ENCODE data around the gene OR2AK2. TPM values are rescaled to one million over a fixed set of nuclear protein-coding genes. Genes with fewer than 3 reads are reported as not detected.
A peak's percentile ranks its signal among the peaks of the same experiment; 100 is the strongest.

Gene OR2AK2
- polyA plus RNA-seq (2013, experiment 1 of 2) = not detected
- not detected for polyA plus RNA-seq (2013, experiment 2 of 2)

- Histone ChIP-seq H2AK5ac (ENCODE audit: low read length) (no peak within 1 kb of the TSS), H3K27me3 (ENCODE audit: insufficient read depth, low read length, poor library complexity) (no peaks in the 10 kb centered on the region), H2BK120ac (ENCODE audit: low read depth, low read length) (no peak within 1 kb of the TSS), H3K4me1 (ENCODE audit: control insufficient read depth, low read depth, low read length) (no peaks in the 10 kb centered on the region), H3K79me2 (ENCODE audit: control insufficient read depth, insufficient read depth, low read length) (no peaks in the 10 kb centered on the region), H2BK5ac (ENCODE audit: low read length) (no peak within 1 kb of the TSS), H3K79me1 (ENCODE audit: low read length) (no peaks in the 10 kb centered on the region), H2BK15ac (replicated peaks; ENCODE audit: low read depth) (no peak within 1 kb of the TSS), H3K56ac (ENCODE audit: low read length) (no peak within 1 kb of the TSS), H3K4me3 (ENCODE audit: low read length) (no peak within 1 kb of the TSS), H3K27ac (ENCODE audit: low read depth, low read length) (no peak within 1 kb of the TSS), H4K8ac (ENCODE audit: low read depth, low read length) (no peak within 1 kb of the TSS), H3K4ac (ENCODE audit: low read depth, low read length) (no peak within 1 kb of the TSS), H3K9ac (ENCODE audit: low read length) (no peak within 1 kb of the TSS), H3K4me2 (ENCODE audit: low read length) (no peak within 1 kb of the TSS), H4K5ac (ENCODE audit: low read length) (no peak within 1 kb of the TSS), H3K23ac (ENCODE audit: low read length) (no peak within 1 kb of the TSS), H3K36me3 (ENCODE audit: control insufficient read depth, insufficient read depth, low read length) (no peaks in the 10 kb centered on the region), H3K18ac (ENCODE audit: low read length) (no peak within 1 kb of the TSS)
- no CpG with 5 or more reads among the region's 2 CpGs for WGBS (ENCODE audit: extremely low coverage, insufficient coverage, low lambda C conversion rate)
- no peak for DNase-seq
Observed at GRCh38 chr1:247964933-247965332, at the start of gene OR2AK2. Gene OR2AK2 (plus strand): TSS chr1:247965233. CDS start chr1:247965377, 144 bp downstream.

GRCh38 chr1:247919952-247920351 lies 45.1 kb upstream of the OR2AK2 start, which contains the start of gene OR2T8:
Gene OR2T8 (plus strand): TSS chr1:247920252. CDS start chr1:247921018, 766 bp downstream.
- Histone ChIP-seq H3K27me3 (ENCODE audit: insufficient read depth, low read length, poor library complexity) (no peaks in the 10 kb centered on the region), H4K5ac (ENCODE audit: low read length) (no peak within 1 kb of the TSS), H3K79me2 (ENCODE audit: control insufficient read depth, insufficient read depth, low read length) (no peaks in the 10 kb centered on the region), H3K27ac (ENCODE audit: low read depth, low read length) (no peak within 1 kb of the TSS), H3K9ac (ENCODE audit: low read length) (no peak within 1 kb of the TSS), H3K4ac (ENCODE audit: low read depth, low read length) (no peak within 1 kb of the TSS), H3K23ac (ENCODE audit: low read length) (no peak within 1 kb of the TSS), H4K8ac (ENCODE audit: low read depth, low read length) (no peak within 1 kb of the TSS), H3K4me1 (ENCODE audit: control insufficient read depth, low read depth, low read length) (no peaks in the 10 kb centered on the region), H2BK15ac (replicated peaks; ENCODE audit: low read depth) (no peak within 1 kb of the TSS), H3K4me2 (ENCODE audit: low read length) (no peak within 1 kb of the TSS), H3K4me3 (ENCODE audit: low read length) (no peak within 1 kb of the TSS), H3K36me3 (ENCODE audit: control insufficient read depth, insufficient read depth, low read length) (no peaks in the 10 kb centered on the region), H2BK5ac (ENCODE audit: low read length) (no peak within 1 kb of the TSS), H2BK120ac (ENCODE audit: low read depth, low read length) (no peak within 1 kb of the TSS), H3K18ac (ENCODE audit: low read length) (no peak within 1 kb of the TSS), H3K79me1 (ENCODE audit: low read length) (no peaks in the 10 kb centered on the region), H2AK5ac (ENCODE audit: low read length) (no peak within 1 kb of the TSS), H3K56ac (ENCODE audit: low read length) (no peak within 1 kb of the TSS)
- DNase-seq = no peak
- no CpG with 5 or more reads among the region's 2 CpGs for WGBS (ENCODE audit: extremely low coverage, insufficient coverage, low lambda C conversion rate)

- Histone ChIP-seq H3K4me2 (ENCODE audit: low read length) (no peak overlapping the region), H3K27ac (ENCODE audit: low read depth, low read length) (no peak overlapping the region), H3K9ac (ENCODE audit: low read length) (no peak overlapping the region), H3K56ac (ENCODE audit: low read length) (no peak overlapping the region), H3K79me1 (ENCODE audit: low read length) (no peaks in the 10 kb centered on the region), H3K79me2 (ENCODE audit: control insufficient read depth, insufficient read depth, low read length) (no peaks in the 10 kb centered on the region), H3K4me3 (ENCODE audit: low read length) (no peak overlapping the region), H4K5ac (ENCODE audit: low read length) (no peak overlapping the region), H3K18ac (ENCODE audit: low read length) (no peak overlapping the region), H3K23ac (ENCODE audit: low read length) (no peak overlapping the region), H3K4ac (ENCODE audit: low read depth, low read length) (no peak overlapping the region), H2AK5ac (ENCODE audit: low read length) (no peak overlapping the region), H3K27me3 (ENCODE audit: insufficient read depth, low read length, poor library complexity) (no peaks in the 10 kb centered on the region), H4K8ac (ENCODE audit: low read depth, low read length) (no peak overlapping the region), H3K4me1 (ENCODE audit: control insufficient read depth, low read depth, low read length) (no peaks in the 10 kb centered on the region), H3K36me3 (ENCODE audit: control insufficient read depth, insufficient read depth, low read length) (no peaks in the 10 kb centered on the region), H2BK120ac (ENCODE audit: low read depth, low read length) (no peak overlapping the region), H2BK15ac (replicated peaks; ENCODE audit: low read depth) (no peak overlapping the region), H2BK5ac (ENCODE audit: low read length) (no peak overlapping the region)
- no CpG with 5 or more reads among the region's 3 CpGs for WGBS (ENCODE audit: extremely low coverage, insufficient coverage, low lambda C conversion rate)
- DNase-seq = peak; percentile 14
Observed at GRCh38 chr1:247923941-247924340, 41.1 kb upstream of the OR2AK2 start.

GRCh38 chr1:247924868-247925267 lies 40.2 kb upstream of the OR2AK2 start, which contains the start of gene OR2AJ1:
Gene OR2AJ1 (plus strand): TSS chr1:247924889. CDS start chr1:247933769, 8,880 bp downstream.
- Histone ChIP-seq H3K9ac (ENCODE audit: low read length) (no peak within 1 kb of the TSS), H3K18ac (ENCODE audit: low read length) (no peak within 1 kb of the TSS), H4K8ac (ENCODE audit: low read depth, low read length) (no peak within 1 kb of the TSS), H4K5ac (ENCODE audit: low read length) (no peak within 1 kb of the TSS), H3K79me1 (ENCODE audit: low read length) (no peaks in the 10 kb centered on the region), H3K56ac (ENCODE audit: low read length) (no peak within 1 kb of the TSS), H2AK5ac (ENCODE audit: low read length) (no peak within 1 kb of the TSS), H2BK15ac (replicated peaks; ENCODE audit: low read depth) (no peak within 1 kb of the TSS), H3K4me1 (ENCODE audit: control insufficient read depth, low read depth, low read length) (no peaks in the 10 kb centered on the region), H2BK5ac (ENCODE audit: low read length) (no peak within 1 kb of the TSS), H3K79me2 (ENCODE audit: control insufficient read depth, insufficient read depth, low read length) (no peaks in the 10 kb centered on the region), H3K4me3 (ENCODE audit: low read length) (no peak within 1 kb of the TSS), H2BK120ac (ENCODE audit: low read depth, low read length) (no peak within 1 kb of the TSS), H3K4me2 (ENCODE audit: low read length) (no peak within 1 kb of the TSS), H3K23ac (ENCODE audit: low read length) (no peak within 1 kb of the TSS), H3K36me3 (ENCODE audit: control insufficient read depth, insufficient read depth, low read length) (no peaks in the 10 kb centered on the region), H3K27me3 (ENCODE audit: insufficient read depth, low read length, poor library complexity) (no peaks in the 10 kb centered on the region), H3K27ac (ENCODE audit: low read depth, low read length) (no peak within 1 kb of the TSS), H3K4ac (ENCODE audit: low read depth, low read length) (no peak within 1 kb of the TSS)
- no peak for DNase-seq
- WGBS (ENCODE audit: extremely low coverage, insufficient coverage, low lambda C conversion rate) = no CpG with 5 or more reads among the region's 9 CpGs

GRCh38 chr1:247933989-247934388 lies 31.0 kb upstream of the OR2AK2 start:
- H4K5ac ChIP-seq (ENCODE audit: low read length) = no peak overlapping the region
- WGBS (ENCODE audit: extremely low coverage, insufficient coverage, low lambda C conversion rate) = no CpG with 5 or more reads among the region's 8 CpGs

GRCh38 chr1:247935781-247936180 lies 29.3 kb upstream of the OR2AK2 start:
- H2BK15ac ChIP-seq (replicated peaks; ENCODE audit: low read depth) = no peak overlapping the region
- no peak overlapping the region for H3K9ac ChIP-seq (ENCODE audit: low read length)
- no peak overlapping the region for H3K4me2 ChIP-seq (ENCODE audit: low read length)
- no peaks in the 10 kb centered on the region for H3K4me1 ChIP-seq (ENCODE audit: control insufficient read depth, low read depth, low read length)
- H3K56ac ChIP-seq (ENCODE audit: low read length) = no peak overlapping the region
- H3K4me3 ChIP-seq (ENCODE audit: low read length) = no peak overlapping the region
- no peak overlapping the region for H3K18ac ChIP-seq (ENCODE audit: low read length)
- DNase-seq = no peak
- no peaks in the 10 kb centered on the region for H3K79me2 ChIP-seq (ENCODE audit: control insufficient read depth, insufficient read depth, low read length)
- no peaks in the 10 kb centered on the region for H3K36me3 ChIP-seq (ENCODE audit: control insufficient read depth, insufficient read depth, low read length)
- no CpG with 5 or more reads among the region's 9 CpGs for WGBS (ENCODE audit: extremely low coverage, insufficient coverage, low lambda C conversion rate)
- H3K27me3 ChIP-seq (ENCODE audit: insufficient read depth, low read length, poor library complexity) = no peaks in the 10 kb centered on the region
- no peak overlapping the region for H2BK5ac ChIP-seq (ENCODE audit: low read length)
- no peak overlapping the region for H4K8ac ChIP-seq (ENCODE audit: low read depth, low read length)
- no peak overlapping the region for H3K23ac ChIP-seq (ENCODE audit: low read length)
- no peak overlapping the region for H4K5ac ChIP-seq (ENCODE audit: low read length)
- H3K79me1 ChIP-seq (ENCODE audit: low read length) = no peaks in the 10 kb centered on the region
- no peak overlapping the region for H2AK5ac ChIP-seq (ENCODE audit: low read length)
- no peak overlapping the region for H3K4ac ChIP-seq (ENCODE audit: low read depth, low read length)
- no peak overlapping the region for H2BK120ac ChIP-seq (ENCODE audit: low read depth, low read length)
- no peak overlapping the region for H3K27ac ChIP-seq (ENCODE audit: low read depth, low read length)

More at GRCh38 chr1:247933989-247934388, 31.0 kb upstream of the OR2AK2 start:
- Histone ChIP-seq H2AK5ac (ENCODE audit: low read length) (no peak overlapping the region), H3K9ac (ENCODE audit: low read length) (no peak overlapping the region), H2BK15ac (replicated peaks; ENCODE audit: low read depth) (no peak overlapping the region), H3K23ac (ENCODE audit: low read length) (no peak overlapping the region), H3K56ac (ENCODE audit: low read length) (no peak overlapping the region), H4K8ac (ENCODE audit: low read depth, low read length) (no peak overlapping the region), H3K4ac (ENCODE audit: low read depth, low read length) (no peak overlapping the region), H3K79me2 (ENCODE audit: control insufficient read depth, insufficient read depth, low read length) (no peaks in the 10 kb centered on the region), H2BK5ac (ENCODE audit: low read length) (no peak overlapping the region), H3K79me1 (ENCODE audit: low read length) (no peaks in the 10 kb centered on the region), H3K36me3 (ENCODE audit: control insufficient read depth, insufficient read depth, low read length) (no peaks in the 10 kb centered on the region), H2BK120ac (ENCODE audit: low read depth, low read length) (no peak overlapping the region), H3K4me3 (ENCODE audit: low read length) (no peak overlapping the region), H3K4me1 (ENCODE audit: control insufficient read depth, low read depth, low read length) (no peaks in the 10 kb centered on the region), H3K4me2 (ENCODE audit: low read length) (no peak overlapping the region), H3K18ac (ENCODE audit: low read length) (no peak overlapping the region), H3K27me3 (ENCODE audit: insufficient read depth, low read length, poor library complexity) (no peaks in the 10 kb centered on the region), H3K27ac (ENCODE audit: low read depth, low read length) (no peak overlapping the region)
- no peak for DNase-seq

All from mesendoderm (in vitro differentiated cells).